Embryonic facial prominence (tissue), 1 donor: Measurements from ENCODE around the gene ANKRD24.
"Not testable (repeated sequence)": the region's sequence is repeated elsewhere in the genome, so short reads cannot be mapped to it uniquely, and the experiment has no call there.

Experiments used
- DNase-seq: peaks from one replicate; pipeline ENCODE4 v3.0.0-alpha.2; 2016; ENCODE audit errors: extremely low spot score

Gene ANKRD24

GRCh38 chr19:4182084-4182810, at the start of gene ANKRD24, which contains the start of gene SIRT6:
Gene ANKRD24 (plus strand): TSS chr19:4182689. CDS start chr19:4186426, 3,737 bp downstream.
Gene SIRT6 (minus strand): TSS chr19:4182563. CDS start chr19:4182539, 24 bp downstream.
- peak; percentile 80 for DNase-seq

- DNase-seq: no peak
Observed at GRCh38 chr19:4134351-4134750, 48.1 kb upstream of the ANKRD24 start.

GRCh38 chr19:4135386-4135785, 47.1 kb upstream of the ANKRD24 start:
- DNase-seq: not testable (repeated sequence)

- no peak for DNase-seq
Observed at GRCh38 chr19:4136680-4137088, 45.8 kb upstream of the ANKRD24 start.

- no peak for DNase-seq
Observed at GRCh38 chr19:4138445-4138844, 44.0 kb upstream of the ANKRD24 start.

- DNase-seq: no peak
Observed at GRCh38 chr19:4139614-4140236, 42.8 kb upstream of the ANKRD24 start.

- DNase-seq: peak; percentile 21
Observed at GRCh38 chr19:4140237-4140711, 42.2 kb upstream of the ANKRD24 start.

- DNase-seq: not testable (repeated sequence)
Observed at GRCh38 chr19:4142916-4143315, 39.6 kb upstream of the ANKRD24 start.

- no peak for DNase-seq
Observed at GRCh38 chr19:4144666-4145249, 37.7 kb upstream of the ANKRD24 start.

GRCh38 chr19:4149518-4150288, 32.8 kb upstream of the ANKRD24 start:
- DNase-seq: no peak

GRCh38 chr19:4151623-4152022, 30.9 kb upstream of the ANKRD24 start:
- DNase-seq: no peak

GRCh38 chr19:4152241-4152998, 30.1 kb upstream of the ANKRD24 start:
- DNase-seq: no peak

- no peak for DNase-seq
Observed at GRCh38 chr19:4154571-4155312, 27.7 kb upstream of the ANKRD24 start.

GRCh38 chr19:4157164-4157563, 25.3 kb upstream of the ANKRD24 start:
- DNase-seq: no peak

GRCh38 chr19:4157971-4158370, 24.5 kb upstream of the ANKRD24 start:
- not testable (repeated sequence) for DNase-seq

GRCh38 chr19:4161415-4162077, 20.9 kb upstream of the ANKRD24 start:
- DNase-seq: no peak

GRCh38 chr19:4164262-4164661, 18.2 kb upstream of the ANKRD24 start:
- no peak for DNase-seq

GRCh38 chr19:4171676-4172075, 10.8 kb upstream of the ANKRD24 start:
- no peak for DNase-seq

GRCh38 chr19:4172861-4173473, 9.5 kb upstream of the ANKRD24 start:
- DNase-seq: no peak
